Hematopoietic multipotent progenitor cell treated with erythropoietin and hydrocortisone succinate and interleukin-3 and kit ligand, for 15 days (in vitro differentiated cells): ENCODE measurements around the gene FOXO3.

Experiments used
- DNase-seq: peaks from one replicate; pipeline ENCODE4 v3.0.0-alpha.2; 2015; ENCODE audit warnings: low spot score

FOXO3 gene

DNA sequence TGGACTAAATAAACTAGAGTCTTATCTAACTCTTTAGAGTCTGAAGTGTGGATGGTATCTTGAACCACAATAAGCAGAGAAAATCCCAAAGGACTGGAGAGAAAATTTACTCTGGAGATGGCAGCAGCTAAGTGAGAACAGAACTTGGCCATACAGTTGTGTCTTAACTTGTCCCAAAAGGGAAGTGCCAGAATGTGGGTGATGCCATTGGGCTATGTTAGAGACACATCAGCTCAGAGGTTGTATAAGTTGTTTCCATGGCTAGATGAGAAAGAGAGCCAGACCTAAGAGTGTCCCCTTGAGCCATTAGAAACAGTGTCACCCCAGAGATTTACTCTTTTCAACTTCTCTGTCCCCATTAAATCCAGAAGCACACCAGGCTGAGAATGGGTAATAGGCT, 36.2 kb downstream of the FOXO3 start:
- no peak for DNase-seq

DNA sequence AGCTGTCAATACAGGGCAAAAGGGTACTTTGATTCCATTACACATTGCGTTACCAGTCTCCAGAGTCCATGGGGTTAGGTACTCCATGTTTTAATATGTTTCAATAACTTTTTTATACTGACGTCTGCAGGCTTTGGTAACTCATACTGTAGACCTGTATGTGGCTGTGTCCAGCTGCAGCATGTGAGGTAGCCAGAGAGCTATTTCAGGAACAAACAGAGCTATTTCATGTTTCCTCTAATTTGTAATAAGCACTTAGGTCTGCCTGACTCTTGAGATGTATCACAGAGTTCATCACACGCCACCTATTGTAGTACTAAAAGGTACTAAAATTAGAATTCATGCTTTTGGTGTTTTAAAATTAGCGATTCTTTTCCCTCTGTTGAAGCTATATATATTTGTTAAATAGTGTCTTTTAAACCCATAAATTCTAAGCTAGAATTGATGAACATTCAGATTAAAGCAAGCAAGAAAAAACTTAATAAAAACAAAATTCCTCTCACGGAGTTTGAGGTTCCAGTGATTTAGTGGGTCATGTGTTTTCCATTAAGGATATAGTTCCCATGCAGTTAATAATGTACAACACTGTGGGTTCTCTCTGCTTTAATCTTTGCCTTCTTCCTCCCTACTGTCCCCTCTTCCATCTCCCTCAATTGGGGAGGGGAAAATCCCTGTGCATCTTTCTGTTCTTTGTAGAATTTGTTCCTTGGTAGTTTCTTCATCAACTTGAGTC, 37.0 kb downstream of the FOXO3 start:
- DNase-seq, result no peak

DNA sequence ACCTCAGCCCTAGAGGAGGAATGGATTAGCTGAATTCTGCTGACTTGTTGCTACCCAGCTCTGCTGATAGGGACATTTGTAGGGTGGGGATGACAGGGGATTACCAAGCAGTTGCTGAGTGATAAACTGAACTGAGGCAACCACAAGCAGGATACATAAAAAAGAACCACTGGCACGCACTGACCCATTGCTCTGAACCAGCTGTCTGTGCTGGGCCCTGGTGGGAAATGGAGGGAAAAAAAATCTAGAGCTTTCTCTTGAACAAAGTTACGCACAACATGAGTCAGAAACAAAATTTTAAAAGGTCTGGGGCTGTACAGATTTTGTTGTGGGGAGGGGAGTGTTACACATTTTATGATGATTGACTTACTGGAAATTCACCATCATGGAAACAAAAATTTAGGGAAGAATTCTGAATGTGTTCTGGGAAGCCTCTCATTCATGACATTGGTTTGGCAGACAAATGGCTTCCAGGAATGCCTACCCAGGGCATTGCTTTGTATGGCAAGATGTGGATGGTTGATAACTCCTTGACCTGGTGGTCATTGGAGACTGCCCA, 37.7 kb downstream of the FOXO3 start:
- DNase-seq, result peak; percentile 92

DNA sequence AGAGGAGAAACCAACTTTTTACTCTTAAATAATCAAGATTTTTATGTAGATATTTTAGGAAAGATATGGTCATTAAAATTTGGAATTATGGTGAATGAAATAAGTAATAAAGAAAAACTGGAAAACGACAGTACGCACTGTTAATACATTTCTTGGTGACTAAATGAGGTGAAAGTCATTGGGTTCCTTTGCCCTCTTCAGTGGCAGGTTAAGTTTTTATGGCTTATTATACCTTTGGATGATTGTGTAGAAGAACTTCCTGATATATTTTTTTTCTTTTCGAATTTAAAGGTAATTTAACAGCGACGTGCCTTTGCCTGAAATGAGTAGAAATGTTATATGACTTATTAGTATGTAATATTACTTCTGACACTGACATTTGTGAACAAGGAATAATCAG, 43.4 kb downstream of the FOXO3 start:
- no peak for DNase-seq

DNA sequence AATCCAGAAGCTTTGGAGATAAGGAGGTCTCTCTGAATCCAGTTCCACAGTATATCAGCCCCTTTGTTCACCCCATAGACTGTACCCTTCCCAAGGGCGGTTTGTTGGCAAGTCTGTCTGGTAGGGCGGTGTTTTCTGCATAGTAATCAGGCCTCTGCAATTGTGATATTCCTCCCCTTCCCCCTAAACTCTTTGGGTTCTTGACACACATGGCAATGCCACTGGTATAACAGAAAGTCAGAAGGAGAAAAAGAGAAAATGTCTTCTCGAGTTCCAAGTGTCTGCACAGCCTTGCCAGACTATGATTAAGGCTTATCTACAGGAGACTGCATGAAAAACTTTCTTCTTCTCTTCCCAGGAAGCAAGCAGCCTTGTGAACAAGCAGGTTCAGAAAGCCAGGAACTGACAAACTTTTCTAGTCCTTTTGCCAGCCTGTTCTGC, 45.6 kb downstream of the FOXO3 start:
- DNase-seq, result peak; percentile 66

DNA sequence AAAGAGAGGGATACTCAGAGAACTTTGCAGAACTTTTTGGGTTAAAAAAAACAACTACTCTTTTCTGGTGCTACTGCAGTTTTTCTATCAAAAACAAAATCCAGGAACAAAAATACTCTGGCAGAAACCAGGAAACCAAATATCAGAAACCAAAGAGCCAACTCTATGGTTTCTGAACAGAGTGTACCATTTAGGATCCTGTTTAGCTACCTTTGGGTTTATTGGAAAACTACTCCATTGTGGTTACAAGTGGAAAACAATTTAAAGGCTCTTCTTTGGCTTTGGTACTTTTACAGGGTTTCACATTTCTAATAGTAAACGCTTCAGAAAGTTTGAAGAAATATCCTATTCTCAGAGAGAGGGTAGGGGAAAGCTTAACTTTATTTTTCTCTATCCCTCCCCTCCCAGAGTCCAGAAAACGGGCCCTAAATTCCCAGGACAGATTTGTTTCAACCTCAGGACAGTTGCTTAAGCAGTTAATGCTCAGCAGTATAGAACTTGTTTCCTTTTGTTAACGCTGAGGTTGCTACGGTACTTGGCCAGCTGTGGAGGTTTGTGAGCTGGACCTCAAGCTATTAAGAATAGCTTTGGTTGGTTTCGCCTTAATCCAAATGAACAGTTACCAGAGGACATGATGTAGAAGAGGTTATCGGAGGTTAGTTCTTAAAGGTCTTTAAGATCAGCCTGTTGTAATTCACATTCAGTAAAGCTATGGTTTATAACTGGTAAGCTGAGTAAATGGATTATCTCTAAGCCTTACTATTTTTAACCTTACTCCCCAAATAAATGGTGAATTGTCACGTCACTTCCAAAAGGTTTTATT, 47.9 kb downstream of the FOXO3 start:
- DNase-seq, result no peak

DNA sequence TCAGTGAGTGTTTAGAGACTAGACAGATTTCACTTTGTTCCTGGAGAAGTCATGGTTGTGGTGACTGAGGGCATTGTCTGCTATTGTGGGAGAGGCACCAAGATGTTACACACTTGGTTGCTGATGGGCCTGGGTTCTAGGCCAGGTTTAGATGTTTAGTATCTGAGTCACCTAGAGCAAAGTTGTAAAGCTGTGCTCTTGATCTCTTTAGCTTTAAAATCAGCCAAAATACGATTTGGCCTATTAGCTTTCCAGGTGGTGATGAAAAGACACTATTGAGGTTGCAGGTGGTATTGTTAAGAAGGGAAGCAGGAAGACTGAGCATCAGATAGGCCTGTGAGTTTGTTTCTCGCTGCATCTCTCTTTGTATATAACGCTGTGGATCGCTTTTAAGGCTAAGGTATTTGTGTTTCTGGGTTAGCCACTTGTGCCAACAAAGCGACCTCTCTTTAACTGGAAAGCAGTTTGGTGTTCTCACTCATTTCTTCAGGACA, 48.6 kb downstream of the FOXO3 start:
- no peak for DNase-seq

DNA sequence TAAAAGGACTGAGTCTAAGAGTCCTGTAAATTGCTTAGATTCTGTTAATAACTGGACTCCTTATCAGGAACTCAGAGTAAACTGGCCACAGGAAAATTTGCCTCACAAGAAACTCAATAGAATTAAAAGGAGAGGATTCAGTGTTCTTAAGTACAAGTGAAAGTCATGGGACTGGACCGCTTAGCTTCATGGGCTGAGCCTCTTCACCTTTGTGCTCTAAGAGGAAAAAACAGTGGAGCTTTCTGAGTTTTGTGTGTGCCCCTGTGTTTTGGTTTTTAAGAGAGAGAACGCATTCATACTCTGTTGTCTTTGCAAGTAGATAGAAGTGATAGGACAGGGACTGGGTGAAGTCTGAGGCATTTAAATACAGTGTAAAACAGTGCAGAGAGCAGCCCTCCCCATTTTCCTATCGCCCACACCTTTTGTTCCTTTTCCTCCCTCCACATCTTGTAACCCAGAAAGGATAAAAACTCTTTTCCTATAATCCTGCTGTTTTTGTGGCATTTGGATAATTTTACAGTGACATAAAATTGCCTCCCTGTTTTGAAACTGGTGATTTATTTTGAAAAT, 49.6 kb downstream of the FOXO3 start:
- no peak for DNase-seq

DNA sequence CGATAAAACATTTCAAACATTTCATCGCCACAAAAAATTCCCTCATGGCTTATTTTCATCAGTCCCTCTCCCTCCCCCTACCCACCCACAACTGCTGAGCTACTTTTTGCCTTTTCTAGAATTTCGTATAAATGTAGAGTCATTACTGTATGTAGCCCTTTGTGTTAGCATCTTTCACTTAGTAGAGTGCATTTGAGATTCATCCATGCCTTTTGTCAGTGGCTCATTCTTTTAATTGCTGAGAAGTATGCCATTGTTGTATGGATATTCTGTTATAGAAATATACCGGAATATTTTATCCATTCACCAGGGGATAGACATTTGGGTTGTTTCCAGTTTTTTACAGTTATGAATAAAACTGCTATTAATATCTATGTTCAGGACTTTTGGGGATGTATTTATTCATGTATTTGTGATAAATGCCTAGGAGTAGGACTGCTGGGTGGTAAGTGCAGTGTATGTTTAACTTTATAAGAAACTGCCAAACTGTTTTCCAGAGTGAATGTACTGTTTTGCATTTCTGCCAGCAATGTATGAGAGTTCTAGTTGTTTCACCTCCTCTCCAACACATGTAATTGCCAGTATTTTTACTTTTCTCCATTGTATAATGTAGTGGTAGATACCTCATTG, 50.4 kb downstream of the FOXO3 start:
- DNase-seq, result no peak

DNA sequence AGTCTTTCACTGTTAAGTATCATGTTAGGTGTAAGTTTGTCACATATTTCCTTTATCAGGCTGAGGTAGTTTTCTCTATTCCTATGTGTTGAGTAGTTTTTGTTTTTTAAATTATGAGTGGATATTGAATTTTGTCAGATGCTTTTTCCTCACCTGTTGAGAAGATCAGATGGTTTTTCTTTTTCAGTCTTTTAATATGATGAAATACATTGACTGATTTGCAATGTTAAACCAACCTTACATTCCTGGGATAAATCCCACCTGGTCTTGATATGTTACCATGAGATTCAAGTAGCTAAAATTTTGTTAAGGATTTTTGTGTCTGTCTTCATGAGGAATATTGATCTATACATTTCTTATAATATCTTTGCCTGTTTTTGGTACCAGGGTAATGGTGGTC, 52.1 kb downstream of the FOXO3 start:
- no peak for DNase-seq

DNA sequence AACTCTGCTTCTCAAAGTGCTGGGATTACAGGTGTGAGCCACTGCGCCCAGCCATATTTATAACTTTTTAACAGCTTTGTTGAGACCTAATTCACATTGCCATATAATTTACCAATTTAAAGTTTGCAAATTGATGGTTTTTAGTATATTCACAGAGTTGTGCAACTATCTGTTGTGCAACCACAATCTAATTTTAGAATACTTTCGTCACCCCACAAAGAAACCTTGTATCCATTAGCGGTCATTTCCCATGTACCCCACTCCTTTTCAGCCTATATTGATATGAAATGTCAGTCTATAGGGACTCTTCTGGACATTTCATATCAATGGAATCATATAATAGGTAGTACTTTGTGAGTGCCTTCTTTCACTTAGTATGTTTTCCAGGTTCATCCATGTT, 55.8 kb downstream of the FOXO3 start:
- DNase-seq, result no peak

DNA sequence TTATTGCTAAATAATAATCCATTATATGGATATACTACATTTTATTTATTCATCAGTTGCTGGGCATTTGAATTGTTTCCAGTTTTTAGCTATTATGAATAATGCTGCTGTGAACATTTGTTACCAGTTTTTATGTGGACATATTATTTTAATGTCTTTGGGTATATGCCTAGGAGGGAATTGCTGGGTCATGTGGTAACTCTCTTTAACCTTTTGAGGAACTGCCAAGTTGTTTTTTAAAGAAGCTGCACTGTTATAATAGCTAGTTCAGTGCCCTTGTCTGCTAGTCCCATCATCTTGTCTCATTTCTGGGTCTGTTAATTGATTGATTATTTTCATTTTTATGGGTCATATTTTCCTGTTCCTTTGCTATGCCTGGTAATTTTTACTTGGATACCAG, 56.3 kb downstream of the FOXO3 start:
- no peak for DNase-seq

DNA sequence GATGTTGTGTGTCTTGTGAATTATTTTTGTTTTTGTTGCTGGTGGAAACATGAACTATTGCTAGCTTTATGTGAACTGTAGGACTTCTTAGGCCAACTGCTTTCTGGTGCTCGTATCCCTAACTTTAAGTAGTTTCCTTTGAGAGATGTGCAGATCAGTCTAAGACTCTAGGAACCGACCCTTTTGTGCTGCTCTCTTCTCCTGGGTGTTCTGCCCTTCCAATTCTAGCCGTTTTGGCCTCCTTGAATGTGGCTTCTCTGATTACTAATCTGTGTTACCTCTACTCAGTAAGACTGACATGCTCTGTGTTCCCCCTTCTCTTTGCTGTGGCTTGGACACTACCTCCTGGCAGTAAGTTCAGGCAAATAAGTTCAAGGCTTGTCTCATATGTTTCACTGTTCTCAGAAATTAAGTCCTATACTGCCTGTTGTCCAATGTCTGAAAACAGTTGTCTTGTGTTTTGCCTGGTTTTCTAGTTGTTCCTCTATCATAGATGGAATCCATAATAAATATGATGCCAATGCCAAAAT, 58.0 kb downstream of the FOXO3 start:
- no peak for DNase-seq

DNA sequence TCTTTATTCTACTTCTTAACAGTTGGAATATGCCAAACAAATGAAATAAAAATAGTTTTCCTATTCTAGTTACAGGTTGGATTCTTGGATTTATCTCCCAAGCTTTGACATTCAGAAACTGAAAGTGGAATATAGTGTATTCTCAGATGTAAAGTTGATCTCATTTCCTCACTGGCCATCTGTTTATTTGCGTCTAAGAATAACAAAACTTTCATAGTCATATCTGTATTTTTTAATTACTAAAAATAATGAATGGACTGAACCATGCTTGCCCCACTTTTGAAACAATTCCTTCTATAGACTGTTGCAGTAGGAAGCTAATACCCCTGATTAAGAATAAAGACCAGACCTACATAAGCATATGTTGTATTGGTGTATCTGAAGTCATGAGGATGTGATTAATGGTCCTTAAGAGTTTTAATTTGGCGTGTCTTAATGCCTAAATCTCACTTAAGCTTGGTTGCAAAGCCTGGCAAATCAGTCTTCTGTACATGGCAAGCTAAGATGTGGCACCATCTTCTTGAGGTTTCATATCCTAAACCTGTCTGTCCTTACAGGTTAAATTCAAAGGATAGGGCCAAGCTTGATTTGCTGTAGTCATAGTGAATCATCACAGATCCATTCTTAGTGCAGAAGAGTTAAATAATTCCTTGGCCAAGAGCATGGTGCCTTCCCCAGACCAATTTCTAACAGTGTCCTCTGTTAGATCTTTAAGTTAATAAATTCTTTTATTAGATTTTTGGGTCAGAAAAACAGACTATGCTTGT, 58.9 kb downstream of the FOXO3 start:
- DNase-seq, result no peak

DNA sequence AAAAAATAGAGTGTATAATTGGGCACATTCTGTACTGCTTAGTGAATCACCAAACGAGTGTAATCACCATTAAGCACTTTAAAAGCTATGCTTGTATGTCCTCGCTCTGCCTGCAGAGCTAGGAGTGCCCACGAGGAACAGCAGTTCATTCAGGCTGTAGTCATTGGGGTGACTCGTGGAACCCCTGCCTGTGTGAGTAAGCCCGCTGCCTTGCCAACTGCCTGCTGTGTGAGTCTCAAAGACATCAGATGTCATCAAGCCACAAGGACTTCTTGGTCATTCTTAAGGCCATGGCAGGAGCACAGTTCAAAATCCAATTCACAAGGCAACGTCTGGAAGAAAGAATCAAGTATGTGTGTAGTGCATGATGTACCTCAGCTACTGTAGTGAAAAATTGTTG, 60.4 kb downstream of the FOXO3 start:
- peak; percentile 63 for DNase-seq

DNA sequence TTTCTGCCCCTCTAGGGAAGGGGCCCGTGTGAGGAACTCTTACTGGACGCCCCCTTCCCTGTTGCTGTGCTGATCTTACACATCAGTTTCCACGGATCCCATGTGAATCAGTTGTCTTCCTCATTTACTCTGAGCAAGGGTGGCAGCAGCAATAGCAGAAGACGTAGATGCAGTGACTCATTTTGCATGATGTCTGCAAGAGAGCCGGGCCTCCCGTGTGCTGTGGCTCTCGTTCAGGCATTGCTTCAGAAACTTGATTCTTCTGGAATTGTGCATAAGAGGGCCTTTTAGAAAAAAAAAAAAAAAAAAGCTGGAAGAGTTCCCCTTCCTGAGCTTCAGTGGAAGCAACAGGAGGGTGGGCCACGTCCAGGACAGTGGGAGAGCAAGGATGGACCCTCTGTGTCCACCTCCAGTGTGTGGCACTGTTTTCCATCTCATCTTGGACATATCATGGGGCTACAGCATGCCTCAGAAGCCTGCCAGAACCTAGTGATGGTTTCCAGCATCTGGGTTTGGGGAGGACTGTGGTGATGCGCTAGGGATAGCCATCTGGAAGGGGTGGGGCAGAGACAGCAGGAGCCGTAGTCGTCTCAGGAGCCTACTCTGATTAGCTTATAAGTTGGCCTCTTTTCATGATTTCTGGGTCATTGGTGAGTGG, 62.1 kb downstream of the FOXO3 start:
- peak; percentile 58 for DNase-seq

DNA sequence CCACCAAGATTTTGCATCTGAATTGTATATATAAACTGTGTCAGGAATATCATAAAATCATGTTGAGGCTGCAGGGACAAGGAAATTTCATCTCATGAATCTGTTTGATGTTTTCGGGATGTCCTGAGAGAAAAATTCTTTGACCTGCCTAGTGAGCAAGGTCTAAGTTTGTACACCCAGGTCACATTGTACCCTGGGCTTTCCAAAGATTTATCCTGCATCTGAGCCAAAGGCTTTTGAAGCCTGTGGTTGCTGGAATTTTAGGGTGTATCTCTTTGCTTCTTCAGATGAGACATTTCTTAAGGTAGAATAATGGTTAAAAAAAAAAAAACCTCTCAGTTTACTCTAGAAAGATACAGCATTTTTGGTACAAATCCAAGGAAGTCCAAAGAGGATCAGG, 63.3 kb downstream of the FOXO3 start:
- DNase-seq, result no peak

DNA sequence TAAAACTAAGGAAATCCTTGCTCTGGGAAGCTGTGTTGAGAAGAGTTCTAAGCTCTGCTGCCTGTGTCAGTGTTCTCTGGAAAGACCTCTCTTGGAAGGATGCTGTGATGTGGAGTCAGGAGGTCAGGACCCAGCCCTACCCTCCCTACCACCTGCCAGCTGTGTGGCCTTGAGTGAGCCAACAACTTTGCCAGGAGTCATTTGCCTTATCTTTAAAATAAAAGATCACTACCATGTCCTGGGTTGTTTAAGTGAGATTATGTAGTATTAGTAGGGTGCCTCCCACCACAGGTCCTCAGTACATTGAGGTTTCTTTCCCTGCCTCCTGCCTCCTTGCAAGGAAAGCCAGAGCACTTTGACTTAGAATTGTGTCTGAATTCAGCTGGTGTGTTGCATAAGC, 64.9 kb downstream of the FOXO3 start:
- DNase-seq, result peak; percentile 34

DNA sequence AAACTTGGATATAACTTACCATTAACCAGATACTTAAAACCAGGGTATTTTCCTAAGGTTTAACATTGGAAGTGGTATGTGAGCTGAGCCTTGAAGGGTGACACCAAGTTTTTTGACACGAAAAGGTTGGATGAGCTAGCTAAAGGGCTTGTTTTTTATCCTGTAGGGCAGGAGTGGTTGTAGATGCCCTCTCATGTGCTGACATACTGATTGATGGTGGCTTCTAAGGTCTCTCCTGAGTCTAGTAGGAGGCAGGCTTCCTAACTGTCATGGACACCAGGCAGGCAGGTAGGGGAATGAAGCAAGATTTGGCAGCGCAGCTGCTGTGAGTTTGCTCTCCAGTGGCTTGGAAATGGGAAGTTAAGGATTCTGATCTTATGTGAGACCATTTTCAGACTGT, 66.1 kb downstream of the FOXO3 start:
- no peak for DNase-seq

DNA sequence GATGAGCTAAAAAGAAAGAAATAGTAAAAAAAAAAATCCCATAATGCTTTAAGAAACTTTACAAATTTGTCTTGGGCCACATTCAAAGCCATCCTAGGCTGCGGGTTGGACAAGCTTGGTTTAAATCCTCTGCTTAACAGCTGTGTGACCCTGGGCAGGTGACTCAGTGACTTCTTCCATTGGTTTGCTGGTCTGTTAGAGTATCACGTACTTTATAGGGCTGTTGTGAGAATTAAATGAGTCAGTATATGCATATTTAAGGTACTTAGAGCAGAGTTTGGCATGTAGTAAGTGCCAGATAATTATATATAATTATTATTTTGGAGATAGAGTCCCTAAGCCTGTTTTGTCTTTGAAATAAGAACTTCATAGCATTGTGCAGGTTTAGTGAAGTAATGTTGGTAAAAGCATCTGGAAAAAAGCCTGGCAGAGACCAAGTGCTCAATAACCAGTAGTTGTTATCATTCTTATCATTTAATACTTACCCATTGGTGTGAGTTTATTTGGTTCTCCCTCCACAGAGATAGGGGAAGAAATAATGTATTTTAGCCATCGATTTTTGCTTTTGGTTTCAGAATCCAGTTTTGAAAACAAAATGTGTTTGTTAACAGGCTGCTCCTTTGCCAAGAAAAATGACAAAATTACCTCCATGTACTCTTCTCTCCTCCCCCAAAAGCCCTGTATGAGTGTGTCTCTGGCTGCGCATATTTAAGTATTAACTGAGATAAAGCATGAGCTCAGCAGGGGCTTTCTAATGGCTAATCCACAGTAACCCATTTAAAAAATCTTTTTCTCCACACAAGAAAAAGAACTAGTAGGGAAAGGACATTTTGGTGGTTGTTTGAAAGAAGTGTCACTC, 67.2 kb downstream of the FOXO3 start:
- DNase-seq, result peak; percentile 48
